Neural progenitor cell (in vitro differentiated cells): ENCODE results near the gene DQX1. TPM values are rescaled to one million over a fixed set of nuclear protein-coding genes. Genes with fewer than 3 reads are reported as not detected.

Source experiments
- DNase-seq: peaks from one replicate; pipeline ENCODE4 v3.0.0-alpha.2; 2016; ENCODE audit warnings: low spot score
- H2AFZ ChIP-seq: fragments of 200-600 bp; sonication (generic); replicated peaks from 2 replicates; pipeline ENCODE4 v1.6.1; 2016; ENCODE audit warnings: antibody characterized with exemption
- H3F3A ChIP-seq: fragments of 200-600 bp; sonication (generic); 2 replicates; pipeline ENCODE4 v1.6.1; 2016; ENCODE audit warnings: antibody characterized with exemption, low read depth
- H3K27ac ChIP-seq: fragments of 200-600 bp; sonication (generic); 2 replicates; pipeline ENCODE4 v1.5.1; 2016; ENCODE audit warnings: mild to moderate bottlenecking
- H3K27me3 ChIP-seq: fragments of 200-600 bp; sonication (generic); 2 replicates; pipeline ENCODE4 v1.6.1; 2016; ENCODE audit warnings: mild to moderate bottlenecking, moderate library complexity
- H3K36me3 ChIP-seq: fragments of 200-600 bp; sonication (generic); 2 replicates; pipeline ENCODE4 v1.5.1; 2016
- H3K4me1 ChIP-seq: fragments of 200-600 bp; sonication (generic); 2 replicates; pipeline ENCODE4 v1.6.1; 2016; ENCODE audit warnings: mixed run types
- H3K4me2 ChIP-seq: fragments of 200-600 bp; sonication (generic); 2 replicates; pipeline ENCODE4 v1.6.1; 2016
- H3K4me3 ChIP-seq: fragments of 200-600 bp; sonication (generic); 2 replicates; pipeline ENCODE4 v1.5.1; 2016
- H3K79me2 ChIP-seq: fragments of 200-600 bp; sonication (generic); 2 replicates; pipeline ENCODE4 v1.6.1; 2016; ENCODE audit warnings: low read depth
- H3K9ac ChIP-seq: fragments of 200-600 bp; sonication (generic); 2 replicates; pipeline ENCODE4 v1.6.1; 2016
- H3K9me3 ChIP-seq: fragments of 200-600 bp; sonication (generic); 2 replicates; pipeline ENCODE4 v1.5.1; 2016; ENCODE audit warnings: low read depth
- H4K20me1 ChIP-seq: fragments of 200-600 bp; sonication (generic); 2 replicates; pipeline ENCODE4 v1.6.1; 2016; ENCODE audit warnings: low read depth
- H3K27ac Mint-ChIP-seq: 3 replicates; pipeline ENCODE4 v1.8.0; 2021; ENCODE audit warnings: mixed read lengths
- H3K27me3 Mint-ChIP-seq: 2 replicates; pipeline ENCODE4 v1.8.0; 2022; ENCODE audit warnings: low read depth, mild to moderate bottlenecking, inconsistent platforms, moderate library complexity, mixed read lengths; ENCODE audit not compliant: insufficient read depth
- H3K36me3 Mint-ChIP-seq: 3 replicates; pipeline ENCODE4 v1.8.0; 2021; ENCODE audit warnings: mixed read lengths
- H3K4me1 Mint-ChIP-seq: 3 replicates; pipeline ENCODE4 v1.8.0; 2021; ENCODE audit warnings: mixed read lengths
- H3K4me3 Mint-ChIP-seq: 3 replicates; pipeline ENCODE4 v1.8.0; 2021; ENCODE audit warnings: mild to moderate bottlenecking, moderate library complexity, mixed read lengths
- H3K9me3 Mint-ChIP-seq: 3 replicates; pipeline ENCODE4 v1.8.0; 2020; ENCODE audit warnings: mixed read lengths
- EZH2 ChIP-seq: fragments of 200-600 bp; sonication (generic); IDR thresholded peaks from 2 replicates; pipeline ENCODE4 v1.6.1; 2017; ENCODE audit warnings: antibody characterized with exemption, mild to moderate bottlenecking, moderate library complexity
- EZH2phosphoT487 ChIP-seq: fragments of 200-600 bp; sonication (generic); IDR thresholded peaks from 2 replicates; pipeline ENCODE4 v1.6.1; 2017; ENCODE audit warnings: antibody characterized with exemption
- total RNA-seq: library from RNA; depleted of rRNA; stranded (reverse); fragments of >200 nt; gene quantifications from 2 replicates; pipeline ENCODE4 v1.2.3, GENCODE V29; 2015; ENCODE audit warnings: low replicate concordance
- TF ChIP-seq, protein P1 (sequence below): fragments of 200-600 bp; sonication (generic); IDR thresholded peaks from 2 replicates; pipeline ENCODE4 v1.5.1; 2017; ENCODE audit warnings: antibody characterized with exemption, mild to moderate bottlenecking

The DQX1 gene
- total RNA-seq, 1 donor from 2014 or later = 0.11 TPM

DNA sequence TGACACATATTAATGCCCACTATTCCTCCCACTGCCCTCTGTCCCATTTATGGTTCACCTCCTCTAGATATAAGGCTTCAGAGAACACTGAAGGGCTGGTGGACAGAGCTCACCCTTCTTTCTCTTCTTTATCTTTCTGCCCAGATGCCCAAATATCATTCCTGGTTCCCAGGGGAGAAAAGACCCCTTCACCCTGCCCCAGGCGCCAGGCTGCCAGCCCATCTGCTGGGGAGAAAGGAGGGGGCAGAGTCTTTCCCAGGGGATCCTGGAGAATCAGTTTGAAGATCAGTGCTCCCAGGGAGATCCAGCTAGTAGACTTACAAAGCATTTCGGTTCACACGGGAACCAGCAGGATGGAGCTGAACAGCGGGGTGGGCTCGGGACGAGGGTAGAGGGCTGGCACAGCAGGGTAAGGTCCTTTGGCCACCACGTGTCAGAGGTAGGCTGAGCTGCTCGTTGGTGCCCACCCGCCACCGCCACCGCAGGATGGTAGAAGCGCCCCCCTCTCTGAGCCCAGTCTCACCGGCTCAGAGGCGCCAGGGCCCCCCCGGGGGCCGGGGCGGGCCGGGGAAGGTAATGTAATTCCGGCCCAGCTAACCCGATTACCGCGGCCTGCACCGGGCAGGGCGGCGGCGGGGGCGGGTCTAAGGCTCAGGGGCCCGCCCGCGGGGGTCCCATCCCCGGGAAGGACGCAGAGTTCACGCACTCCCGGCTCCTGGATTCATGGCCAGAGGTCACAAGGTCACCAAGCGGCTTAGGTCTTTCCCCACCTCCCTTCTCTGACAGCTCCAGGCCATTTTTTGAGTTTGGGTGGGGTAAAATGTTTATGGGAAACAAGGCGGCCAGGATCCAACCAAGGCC lies 13.1 kb downstream of the DQX1 start:
- Histone ChIP-seq H3K4me2 (peak overlapping the region; percentile 73), H3F3A (peaks cover 56% of the 10 kb centered on the region), H3K9me3 (no peaks in the 10 kb centered on the region), H3K4me1 (peaks cover 21% of the 10 kb centered on the region), H3K79me2 (no peaks in the 10 kb centered on the region), H3K4me3 (peak overlapping the region; percentile 20), H3K9ac (no peak overlapping the region), H3K36me3 (no peaks in the 10 kb centered on the region), H3K27me3 (peaks cover 100% of the 10 kb centered on the region), H4K20me1 (peaks cover 26% of the 10 kb centered on the region), H2AFZ (no peak overlapping the region), H3K27ac (no peak overlapping the region)
- Mint-ChIP-seq H3K9me3 (peaks cover 10% of the 10 kb centered on the region), H3K27ac (no peak overlapping the region), H3K4me3 (peak overlapping the region; percentile 66), H3K27me3 (peaks cover 71% of the 10 kb centered on the region), H3K4me1 (peaks cover 25% of the 10 kb centered on the region), H3K36me3 (peaks cover 5% of the 10 kb centered on the region)
- DNase-seq = peak; percentile 82
- TF ChIP-seq EZH2phosphoT487 = no peak
- TF ChIP-seq, protein P1, sequence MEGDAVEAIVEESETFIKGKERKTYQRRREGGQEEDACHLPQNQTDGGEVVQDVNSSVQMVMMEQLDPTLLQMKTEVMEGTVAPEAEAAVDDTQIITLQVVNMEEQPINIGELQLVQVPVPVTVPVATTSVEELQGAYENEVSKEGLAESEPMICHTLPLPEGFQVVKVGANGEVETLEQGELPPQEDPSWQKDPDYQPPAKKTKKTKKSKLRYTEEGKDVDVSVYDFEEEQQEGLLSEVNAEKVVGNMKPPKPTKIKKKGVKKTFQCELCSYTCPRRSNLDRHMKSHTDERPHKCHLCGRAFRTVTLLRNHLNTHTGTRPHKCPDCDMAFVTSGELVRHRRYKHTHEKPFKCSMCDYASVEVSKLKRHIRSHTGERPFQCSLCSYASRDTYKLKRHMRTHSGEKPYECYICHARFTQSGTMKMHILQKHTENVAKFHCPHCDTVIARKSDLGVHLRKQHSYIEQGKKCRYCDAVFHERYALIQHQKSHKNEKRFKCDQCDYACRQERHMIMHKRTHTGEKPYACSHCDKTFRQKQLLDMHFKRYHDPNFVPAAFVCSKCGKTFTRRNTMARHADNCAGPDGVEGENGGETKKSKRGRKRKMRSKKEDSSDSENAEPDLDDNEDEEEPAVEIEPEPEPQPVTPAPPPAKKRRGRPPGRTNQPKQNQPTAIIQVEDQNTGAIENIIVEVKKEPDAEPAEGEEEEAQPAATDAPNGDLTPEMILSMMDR = no peak
- TF ChIP-seq EZH2 = no peak

GRCh38 chr2:74511104-74511989 lies 14.7 kb downstream of the DQX1 start:
- no peak overlapping the region for H3K27ac ChIP-seq
- Mint-ChIP-seq H3K4me1 (peaks cover 27% of the 10 kb centered on the region), H3K27me3 (peaks cover 64% of the 10 kb centered on the region), H3K27ac (peak overlapping the region; percentile 54), H3K36me3 (peaks cover 4% of the 10 kb centered on the region), H3K4me3 (peak overlapping the region; percentile 52), H3K9me3 (peaks cover 3% of the 10 kb centered on the region)
- no peak overlapping the region for H3K4me2 ChIP-seq
- H3F3A ChIP-seq = peaks cover 58% of the 10 kb centered on the region
- no peak overlapping the region for H3K9ac ChIP-seq
- no peak for DNase-seq
- no peak overlapping the region for H2AFZ ChIP-seq
- H3K9me3 ChIP-seq = no peaks in the 10 kb centered on the region
- H4K20me1 ChIP-seq = peaks cover 26% of the 10 kb centered on the region
- H3K4me1 ChIP-seq = peaks cover 27% of the 10 kb centered on the region
- H3K79me2 ChIP-seq = peaks cover 5% of the 10 kb centered on the region
- no peak overlapping the region for H3K4me3 ChIP-seq
- H3K36me3 ChIP-seq = no peaks in the 10 kb centered on the region
- TF ChIP-seq, protein P1 = no peak
- no peak for TF ChIP-seq EZH2
- no peak for TF ChIP-seq EZH2phosphoT487
- peaks cover 84% of the 10 kb centered on the region for H3K27me3 ChIP-seq

GRCh38 chr2:74510272-74510671 lies 15.8 kb downstream of the DQX1 start:
- H3K4me1 ChIP-seq = peaks cover 27% of the 10 kb centered on the region
- peaks cover 13% of the 10 kb centered on the region for H3K79me2 ChIP-seq
- no peaks in the 10 kb centered on the region for H3K9me3 ChIP-seq
- Mint-ChIP-seq H3K4me3 (no peak overlapping the region), H3K27me3 (peaks cover 57% of the 10 kb centered on the region), H3K27ac (no peak overlapping the region), H3K4me1 (peaks cover 27% of the 10 kb centered on the region), H3K36me3 (peaks cover 11% of the 10 kb centered on the region), H3K9me3 (peaks cover 3% of the 10 kb centered on the region)
- no peak overlapping the region for H3K4me3 ChIP-seq
- peaks cover 22% of the 10 kb centered on the region for H4K20me1 ChIP-seq
- DNase-seq = no peak
- H3K27me3 ChIP-seq = peaks cover 82% of the 10 kb centered on the region
- H2AFZ ChIP-seq = no peak overlapping the region
- no peaks in the 10 kb centered on the region for H3K36me3 ChIP-seq
- no peak overlapping the region for H3K4me2 ChIP-seq
- no peak overlapping the region for H3K9ac ChIP-seq
- no peak overlapping the region for H3K27ac ChIP-seq
- H3F3A ChIP-seq = peaks cover 52% of the 10 kb centered on the region
- TF ChIP-seq EZH2 (no peak), EZH2phosphoT487 (no peak)
- TF ChIP-seq, protein P1 = no peak
